Psoas muscle (tissue), 8 donors: ENCODE results near the gene ZSCAN2. TPM values are rescaled to one million over a fixed set of nuclear protein-coding genes. Genes with fewer than 3 reads are reported as not detected.
A peak's percentile ranks its signal among the peaks of the same experiment; 100 is the strongest.
"Not testable (repeated sequence)": the region's sequence is repeated elsewhere in the genome, so short reads cannot be mapped to it uniquely, and the experiment has no call there.

Source experiments
- ATAC-seq, 4 donors: fragments of 200-7000 bp; cut with Tn5 transposase; one replicate each; pipeline ENCODE4 v1.9.1; 2020; ENCODE audit warnings: moderate library complexity in 3 of 4, mild to moderate bottlenecking in 2 of 4
- DNase-seq, 2 donors: peaks; one replicate each; pipeline ENCODE4 v3.0.0-alpha.2; 2020
- H3K27ac ChIP-seq: fragments of 200-600 bp; one replicate; pipeline ENCODE4 v1.8.0; 2022
- H3K27me3 ChIP-seq, 3 donors: fragments of 200-600 bp in 1 of 3; one replicate each; pipeline versions ENCODE4 v1.6.1 to v1.8.0; 2013 to 2022; ENCODE audit warnings: low read length in 2 of 3, mild to moderate bottlenecking in 2 of 3, moderate library complexity in 1 of 3; ENCODE audit not compliant: insufficient read depth in 3 of 3
- H3K36me3 ChIP-seq, 2 donors: fragments of 200-600 bp in 1 of 2; one replicate each; pipeline versions ENCODE4 v1.6.1 to v1.8.0; 2013 to 2022; ENCODE audit warnings: low read depth in 1 of 2, mild to moderate bottlenecking in 1 of 2, moderate library complexity in 1 of 2; ENCODE audit not compliant: insufficient read depth in 1 of 2
- H3K4me1 ChIP-seq: fragments of 200-600 bp; one replicate; pipeline ENCODE4 v1.8.0; 2022
- H3K4me3 ChIP-seq: fragments of 200-600 bp; one replicate; pipeline ENCODE4 v1.8.0; 2022; ENCODE audit warnings: mild to moderate bottlenecking
- H3K9me3 ChIP-seq: fragments of 200-600 bp; one replicate; pipeline ENCODE4 v1.8.0; 2022
- CTCF ChIP-seq: fragments of 200-600 bp; IDR thresholded peaks from one replicate; pipeline ENCODE4 v1.8.0; 2022; ENCODE audit warnings: antibody characterized with exemption
- WGBS, 3 donors: extraction: QIAGEN DNeasy Blood & Tissue Kit; methylation state at CpG; one replicate each; pipeline versions ENCODE4 v1.1.6 to v1.1.7; 2013; 5-methylcytosine and 5-hydroxymethylcytosine counted together
- intact Hi-C, 2 donors: fragments of 100-400 bp; cut with DNase I; formaldehyde crosslinking; loops; one replicate each; pipeline versions ENCODE4 v1.11.0 to v1.14.2; 2022
- polyA plus RNA-seq, 3 donors: library from polyadenylated mRNA; stranded (reverse); fragments of 200-250 nt; gene quantifications; one replicate each; pipeline ENCODE4 v1.2.3, GENCODE V29; 2013
- total RNA-seq, 4 donors: library from RNA; stranded (reverse); fragmentation: NEBNext Ultra II Directional in 2 of 4; extraction: Animal tissue kit (Norgen Biotek cat#: 25700) in 2 of 4; gene quantifications; one replicate each; pipeline versions ENCODE4 v1.2.1 to v1.2.4, GENCODE V29; 2021 to 2023
- donor health status: healthy with polysubstance abuse.
- donor health status: DM: no; HTN: no; CAD: no; lungs with moderate emphysema.
- donor health status: Bipolar disorder and iron deficiency.
- donor health status: healthy.
- donor health status: DM: yes; HTN: yes; CAD: no.
- donor health status: DM: no; HTN: no; CAD: no.
- donor health status: DM: no; HTN: no; CAD: no.
- donor health status: DM: yes; HTN: yes; CAD: no.

ZSCAN2 gene
- total and polyA plus RNA-seq, 7 donors = 3.3 to 9.6 (median 4.4) TPM

GRCh38 chr15:84572231-84572630, 28.6 kb upstream of the ZSCAN2 start:
- H3K4me1 ChIP-seq = peaks cover 9% of the 10 kb centered on the region
- H3K4me3 ChIP-seq = no peak overlapping the region
- no peak for TF ChIP-seq CTCF
- intact Hi-C loops = no loop called here
- H3K27me3 ChIP-seq = no peaks in the 10 kb centered on the region
- 75 to 84% (median 76%) methylated on average over 4 of the region's 4 CpGs for WGBS, 3 donors
- H3K27ac ChIP-seq = peak overlapping the region; percentile 92
- H3K36me3 ChIP-seq = peaks cover 0 to 6% of the 10 kb centered on the region in 2 donors
- H3K9me3 ChIP-seq = no peaks in the 10 kb centered on the region
- DNase-seq (no peak), ATAC-seq (no peak)

- Histone ChIP-seq H3K36me3 (no peaks in the 10 kb centered on the region), H3K4me1 (no peaks in the 10 kb centered on the region), H3K27ac (no peak overlapping the region), H3K9me3 (no peaks in the 10 kb centered on the region), H3K4me3 (no peak overlapping the region), H3K27me3 (no peaks in the 10 kb centered on the region)
- intact Hi-C loops = no loop called here
- TF ChIP-seq CTCF = no peak
- no peak for ATAC-seq
- WGBS, 3 donors = 83 to 89% (median 84%) methylated on average over 4 of the region's 4 CpGs
- DNase-seq = no peak
These were observed 25.3 kb upstream of the ZSCAN2 start for GRCh38 chr15:84575493-84575892.

GRCh38 chr15:84577891-84578290, 22.9 kb upstream of the ZSCAN2 start:
- ATAC-seq, H3K4me1 ChIP-seq, H3K27ac ChIP-seq, DNase-seq, H3K36me3 ChIP-seq, intact Hi-C loops, H3K9me3 ChIP-seq, H3K4me3 ChIP-seq, H3K27me3 ChIP-seq: not testable (repeated sequence)
- 78 to 86% (median 82%) methylated on average over 6 of the region's 6 CpGs for WGBS, 3 donors

- H3K4me3 ChIP-seq, H3K36me3 ChIP-seq, H3K27me3 ChIP-seq, DNase-seq, intact Hi-C loops, H3K9me3 ChIP-seq, H3K4me1 ChIP-seq: not testable (repeated sequence)
- ATAC-seq = peak; percentile 86 to 90 (median 90)
- H3K27ac ChIP-seq = peak overlapping the region; percentile 42
- WGBS, 3 donors = 36 to 55% (median 50%) methylated on average over 7 of the region's 7 CpGs
These were observed 21.5 kb upstream of the ZSCAN2 start for GRCh38 chr15:84579261-84579721.

- H3K4me1 ChIP-seq, H3K36me3 ChIP-seq, H3K9me3 ChIP-seq, H3K4me3 ChIP-seq, H3K27me3 ChIP-seq, DNase-seq, ATAC-seq, H3K27ac ChIP-seq: not testable (repeated sequence)
- 61 to 72% (median 66%) methylated on average over 5 to 6 of the region's 7 CpGs for WGBS, 3 donors
- intact Hi-C loops = loop anchor here in 1 of 2 donors (10.0 kb wide), 1 partner anchor 463 kb away; no protein-coding TSS in a partner anchor
These were observed 19.0 kb upstream of the ZSCAN2 start for GRCh38 chr15:84581676-84582428.

- no peak for TF ChIP-seq CTCF
- intact Hi-C loops = loop anchor here in 1 of 2 donors (10.0 kb wide), 1 partner anchor 462 kb away; no protein-coding TSS in a partner anchor
- no peak for ATAC-seq
These were observed 18.1 kb upstream of the ZSCAN2 start for GRCh38 chr15:84582583-84583157.

GRCh38 chr15:84583921-84584320, 16.9 kb upstream of the ZSCAN2 start:
- H3K36me3 ChIP-seq, H3K27ac ChIP-seq, H3K4me1 ChIP-seq, DNase-seq, H3K9me3 ChIP-seq, ATAC-seq, H3K4me3 ChIP-seq, H3K27me3 ChIP-seq: not testable (repeated sequence)
- WGBS, 3 donors = 13 to 18% (median 15%) methylated on average over 4 of the region's 4 CpGs
- intact Hi-C loops = loop anchor here in 1 of 2 donors (10.0 kb wide), 1 partner anchor 461 kb away; no protein-coding TSS in a partner anchor

More at GRCh38 chr15:84582583-84583157, 18.1 kb upstream of the ZSCAN2 start:
- Histone ChIP-seq H3K4me3 (no peak overlapping the region), H3K36me3 (no peaks in the 10 kb centered on the region), H3K27me3 (no peaks in the 10 kb centered on the region), H3K27ac (no peak overlapping the region), H3K4me1 (no peaks in the 10 kb centered on the region), H3K9me3 (no peaks in the 10 kb centered on the region)
- DNase-seq = no peak
- 86 to 95% (median 88%) methylated on average over 2 of the region's 2 CpGs for WGBS, 3 donors
